HCT116 (cell line): Measurements from ENCODE around the gene STK39.

Experiments used
- CTCF ChIP-seq, 3 experiments: fragments of 200-600 bp in 1 of 3; sonication (generic) in 1 of 3; IDR thresholded peaks in 2 of 3; conservative IDR thresholded peaks in 1 of 3; 2 replicates each; pipeline ENCODE4 v1.5.1; 2012 to 2017; ENCODE audit warnings: low read depth in 2 of 3, low read length in 2 of 3, antibody characterized with exemption in 1 of 3, borderline replicate concordance in 1 of 3, control low read depth in 1 of 3, mild to moderate bottlenecking in 1 of 3, mixed read lengths in 1 of 3, mixed run types in 1 of 3, moderate library complexity in 1 of 3; ENCODE audit not compliant: insufficient read depth in 1 of 3
- POLR2AphosphoS5 ChIP-seq: IDR thresholded peaks from 2 replicates; pipeline ENCODE4 v1.6.1; 2011; ENCODE audit warnings: mild to moderate bottlenecking, low read depth, low read length, moderate library complexity

- TF ChIP-seq POLR2AphosphoS5 = no peak
- no peak for TF ChIP-seq CTCF (IDR thresholded peaks at IDR 0.05 in 2 of 3, conservative IDR thresholded peaks at IDR 0.05 in 1 of 3; ENCODE audit: borderline replicate concordance in 1 of 3, insufficient read depth in 1 of 3, low read depth in 2 of 3, low read length in 2 of 3)
Observed at GRCh38 chr2:168075446-168075845, 171.9 kb downstream of the STK39 start.
